ENCODE results near the gene GCC1. TPM values are rescaled to one million over a fixed set of nuclear protein-coding genes. Genes with fewer than 3 reads are reported as not detected.

The GCC1 gene
- total RNA-seq, 2 donors from 2014 or later = 14.8 to 15.3 TPM

- no peak for TF ChIP-seq CTCF (conservative IDR thresholded peaks at IDR 0.05)
- 87 to 100% methylated on average over 2 to 3 of the region's 3 CpGs for WGBS, 2 experiments (ENCODE audit: insufficient coverage in 1 of 2, insufficient read length in 1 of 2)
- no peaks in the 10 kb centered on the region for H3K27me3 ChIP-seq (ENCODE audit: control insufficient read depth, insufficient read depth, low read length, poor library complexity, severe bottlenecking)
- Mint-ChIP-seq H3K36me3 (ENCODE audit: low read depth) (peaks cover 3% of the 10 kb centered on the region), H3K4me3 (no peak overlapping the region), H3K27ac (no peak overlapping the region), H3K9me3 (peaks cover 21% of the 10 kb centered on the region), H3K4me1 (no peaks in the 10 kb centered on the region), H3K27me3 (ENCODE audit: insufficient read depth) (peaks cover 27% of the 10 kb centered on the region)
- H3K4me3 ChIP-seq (ENCODE audit: low read length) = no peak overlapping the region
- no peak overlapping the region for H3K27ac ChIP-seq (ENCODE audit: low read depth, low read length)
- DNase-seq = no peak
- H3K9me3 ChIP-seq (ENCODE audit: control insufficient read depth, low read length) = peaks cover 27% of the 10 kb centered on the region
- no peaks in the 10 kb centered on the region for H3K36me3 ChIP-seq (ENCODE audit: control insufficient read depth, insufficient read depth, low read length)
- no peaks in the 10 kb centered on the region for H3K4me1 ChIP-seq (ENCODE audit: control insufficient read depth, insufficient read depth, low read length)
- H3K9ac ChIP-seq (ENCODE audit: extremely low read depth, low read length, poor library complexity, severe bottlenecking) = no peak overlapping the region
Measured at GRCh38 chr7:127566242-127566641, 19.2 kb downstream of the GCC1 start.

GRCh38 chr7:127557803-127558202 lies 27.6 kb downstream of the GCC1 start:
- H3K4me3 ChIP-seq (ENCODE audit: low read length) = no peak overlapping the region
- H3K4me1 ChIP-seq (ENCODE audit: control insufficient read depth, insufficient read depth, low read length) = no peaks in the 10 kb centered on the region
- 80 to 82% methylated on average over 2 of the region's 2 CpGs for WGBS, 2 experiments (ENCODE audit: insufficient coverage in 1 of 2, insufficient read length in 1 of 2)
- no peaks in the 10 kb centered on the region for H3K4me1 Mint-ChIP-seq
- no peaks in the 10 kb centered on the region for H3K36me3 ChIP-seq (ENCODE audit: control insufficient read depth, insufficient read depth, low read length)
- H3K27me3 ChIP-seq (ENCODE audit: control insufficient read depth, insufficient read depth, low read length, poor library complexity, severe bottlenecking) = no peaks in the 10 kb centered on the region
- no peak for TF ChIP-seq CTCF (conservative IDR thresholded peaks at IDR 0.05)
- no peaks in the 10 kb centered on the region for H3K36me3 Mint-ChIP-seq (ENCODE audit: low read depth)
- H3K9me3 Mint-ChIP-seq = peaks cover 3% of the 10 kb centered on the region
- H3K27ac ChIP-seq (ENCODE audit: low read depth, low read length) = no peak overlapping the region
- no peak overlapping the region for H3K27ac Mint-ChIP-seq
- peaks cover 44% of the 10 kb centered on the region for H3K27me3 Mint-ChIP-seq (ENCODE audit: insufficient read depth)
- H3K4me3 Mint-ChIP-seq = no peak overlapping the region
- peaks cover 4% of the 10 kb centered on the region for H3K9me3 ChIP-seq (ENCODE audit: control insufficient read depth, low read length)
- no peak overlapping the region for H3K9ac ChIP-seq (ENCODE audit: extremely low read depth, low read length, poor library complexity, severe bottlenecking)
- no peak for DNase-seq

GRCh38 chr7:127556404-127556803 lies 29.0 kb downstream of the GCC1 start:
- WGBS, 2 experiments (ENCODE audit: insufficient coverage in 1 of 2, insufficient read length in 1 of 2) = 85% methylated on average over 2 of the region's 2 CpGs; no CpG with 5 or more reads in 1 of the 2 experiments
- no peak for TF ChIP-seq CTCF (conservative IDR thresholded peaks at IDR 0.05)
- Histone ChIP-seq H3K4me3 (ENCODE audit: low read length) (no peak overlapping the region), H3K36me3 (ENCODE audit: control insufficient read depth, insufficient read depth, low read length) (no peaks in the 10 kb centered on the region), H3K4me1 (ENCODE audit: control insufficient read depth, insufficient read depth, low read length) (no peaks in the 10 kb centered on the region), H3K9ac (ENCODE audit: extremely low read depth, low read length, poor library complexity, severe bottlenecking) (no peak overlapping the region), H3K9me3 (ENCODE audit: control insufficient read depth, low read length) (no peaks in the 10 kb centered on the region), H3K27me3 (ENCODE audit: control insufficient read depth, insufficient read depth, low read length, poor library complexity, severe bottlenecking) (no peaks in the 10 kb centered on the region), H3K27ac (ENCODE audit: low read depth, low read length) (no peak overlapping the region)
- H3K27ac Mint-ChIP-seq = no peak overlapping the region
- H3K4me1 Mint-ChIP-seq = no peaks in the 10 kb centered on the region
- DNase-seq = no peak
- no peak overlapping the region for H3K4me3 Mint-ChIP-seq
- H3K27me3 Mint-ChIP-seq (ENCODE audit: insufficient read depth) = peaks cover 42% of the 10 kb centered on the region
- H3K9me3 Mint-ChIP-seq = peaks cover 4% of the 10 kb centered on the region
- H3K36me3 Mint-ChIP-seq (ENCODE audit: low read depth) = no peaks in the 10 kb centered on the region

Measured in endodermal cell (in vitro differentiated cells).